OCI-LY7 (cell line): ENCODE data around the gene KCNAB3.

Experiments
- EZH2phosphoT487 ChIP-seq: fragments of 200-600 bp; sonication (generic); IDR thresholded peaks from 2 replicates; pipeline ENCODE4 v1.6.1; 2018; ENCODE audit warnings: low read depth, borderline replicate concordance, mild to moderate bottlenecking, mixed run types, antibody characterized with exemption, low read length, moderate library complexity, mixed read lengths
- TF ChIP-seq, protein P1 (sequence below): fragments of 200-600 bp; sonication (generic); conservative IDR thresholded peaks from 2 replicates; pipeline ENCODE4 v1.5.1; 2014; ENCODE audit warnings: mild to moderate bottlenecking, antibody characterized with exemption, low read length, moderate library complexity, mixed read lengths

GRCh38 chr17:7929158-7930023 lies at the start of gene KCNAB3:
- TF ChIP-seq, protein P1, sequence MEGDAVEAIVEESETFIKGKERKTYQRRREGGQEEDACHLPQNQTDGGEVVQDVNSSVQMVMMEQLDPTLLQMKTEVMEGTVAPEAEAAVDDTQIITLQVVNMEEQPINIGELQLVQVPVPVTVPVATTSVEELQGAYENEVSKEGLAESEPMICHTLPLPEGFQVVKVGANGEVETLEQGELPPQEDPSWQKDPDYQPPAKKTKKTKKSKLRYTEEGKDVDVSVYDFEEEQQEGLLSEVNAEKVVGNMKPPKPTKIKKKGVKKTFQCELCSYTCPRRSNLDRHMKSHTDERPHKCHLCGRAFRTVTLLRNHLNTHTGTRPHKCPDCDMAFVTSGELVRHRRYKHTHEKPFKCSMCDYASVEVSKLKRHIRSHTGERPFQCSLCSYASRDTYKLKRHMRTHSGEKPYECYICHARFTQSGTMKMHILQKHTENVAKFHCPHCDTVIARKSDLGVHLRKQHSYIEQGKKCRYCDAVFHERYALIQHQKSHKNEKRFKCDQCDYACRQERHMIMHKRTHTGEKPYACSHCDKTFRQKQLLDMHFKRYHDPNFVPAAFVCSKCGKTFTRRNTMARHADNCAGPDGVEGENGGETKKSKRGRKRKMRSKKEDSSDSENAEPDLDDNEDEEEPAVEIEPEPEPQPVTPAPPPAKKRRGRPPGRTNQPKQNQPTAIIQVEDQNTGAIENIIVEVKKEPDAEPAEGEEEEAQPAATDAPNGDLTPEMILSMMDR, result no peak
- no peak for TF ChIP-seq EZH2phosphoT487
